Measurements from ENCODE around the gene TMEM147. TPM values are rescaled to one million over a fixed set of nuclear protein-coding genes. Genes with fewer than 3 reads are reported as not detected.

Gene TMEM147
- total and polyA plus RNA-seq, 2 of the 13 experiments (the other 11 are each of a cell fraction or from before 2014, with no cell fraction given), result 141 to 176 TPM

DNA sequence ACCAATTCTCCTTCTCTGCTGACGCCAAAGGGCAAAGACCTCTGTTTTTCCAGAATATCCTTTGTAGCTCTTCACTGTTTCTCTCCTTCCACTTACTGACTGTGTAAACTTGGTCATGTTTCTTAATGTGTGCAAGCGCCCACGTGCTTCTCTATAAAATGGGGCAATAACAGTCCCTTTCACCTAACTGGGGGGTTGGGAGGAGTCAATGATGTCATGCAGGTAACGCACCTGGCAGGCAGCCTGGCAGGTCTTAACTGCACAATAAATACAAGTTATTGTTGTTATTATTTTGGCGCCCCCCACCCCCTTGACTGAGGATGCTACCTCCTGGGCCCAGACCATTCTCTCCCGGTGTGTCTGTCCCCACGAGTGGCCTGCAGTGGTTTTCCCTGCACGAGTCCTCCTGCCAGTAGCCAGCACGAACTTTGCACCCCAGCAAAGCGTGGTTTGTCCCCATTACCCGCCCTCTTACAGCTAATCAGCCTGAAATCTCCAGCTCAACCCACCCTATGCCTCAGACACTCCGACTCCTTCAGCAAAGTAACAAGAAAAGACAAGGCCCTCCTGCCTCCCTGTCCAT lies 22.6 kb upstream of the TMEM147 start:
- intact Hi-C loops (cut with micrococcal nuclease; ENCODE audit: unreplicated experiment) (no loop called here), in situ Hi-C loops (cut with HindIII; ENCODE audit: extremely low pct_ligation_motif_present, low pct_unique_long_range_greater_than_20kb) (no loop called here)
- H3K36me3 ChIP-seq (replicated peaks in 1 of 2; ENCODE audit: control insufficient read depth in 1 of 2, insufficient read depth in 2 of 2, low read length in 2 of 2), result no peaks in the 10 kb centered on the region
- ChIA-PET POLR2A (interaction anchor here (1.5 kb wide), 1 partner anchor 12 kb away, joined by 3 read pairs; no protein-coding TSS in a partner anchor), CTCF (ENCODE audit: low intra/inter-chr PET ratio, low total read pairs) (no interaction called here)
- DNase-seq (ENCODE audit: low spot score), result no peak
- no peaks in the 10 kb centered on the region for H3K79me2 ChIP-seq (ENCODE audit: insufficient read depth, low read length)
- no peak overlapping the region for H2AFZ ChIP-seq (ENCODE audit: low read length)
- no peak for ATAC-seq
- no peaks in the 10 kb centered on the region for H3K9me3 ChIP-seq (ENCODE audit: low read length)
- TF ChIP-seq ZNF790 (CRISPR knock-in tag; IDR thresholded peaks at IDR 0.05; ENCODE audit: borderline replicate concordance), result no peak
- 0 out of 2 replicates have a peak, but pooled peaks have one; percentile 13 for TF ChIP-seq HNF4A (CRISPR knock-in tag; IDR thresholded peaks at IDR 0.05)
- TF ChIP-seq ATF7 (IDR thresholded peaks at IDR 0.05), result peak; percentile 37; the same call in 1 of the 2 replicates
- no peak for TF ChIP-seq ATF7 (CRISPR knock-in tag; IDR thresholded peaks at IDR 0.05)
- TF ChIP-seq ZNF629 (CRISPR knock-in tag; conservative IDR thresholded peaks at IDR 0.05), result 0 out of 2 replicates have a peak, but pooled peaks have one; percentile 14
- 3% methylated on average over 11 of the region's 12 CpGs for WGBS (ENCODE audit: low lambda C conversion rate)
- no peak for FAIRE-seq
- H3K4me1 ChIP-seq (ENCODE audit: insufficient read depth, low read length), result peaks cover 23% of the 10 kb centered on the region
- H3K4me2 ChIP-seq (ENCODE audit: low read depth, low read length), result peak overlapping the region; percentile 6
- no peak overlapping the region for H3K9ac ChIP-seq (ENCODE audit: insufficient read depth, low read depth, low read length)
- BruUV-seq (replicated peaks), result no TSS peak
- no peak overlapping the region for H3K4me3 ChIP-seq (replicated peaks in 1 of 3; ENCODE audit: insufficient read depth in 1 of 3, low read depth in 2 of 3, low read length in 3 of 3)
- H3K27ac ChIP-seq (ENCODE audit: extremely low read length, insufficient read depth, low read length), result no peak overlapping the region
- no peaks in the 10 kb centered on the region for H4K20me1 ChIP-seq (ENCODE audit: insufficient read depth, low read length)
- H3K27me3 ChIP-seq (ENCODE audit: control insufficient read depth in 1 of 2, insufficient read depth in 2 of 2, low read length in 2 of 2), result peaks cover 4 to 35% of the 10 kb centered on the region in 2 experiments

DNA sequence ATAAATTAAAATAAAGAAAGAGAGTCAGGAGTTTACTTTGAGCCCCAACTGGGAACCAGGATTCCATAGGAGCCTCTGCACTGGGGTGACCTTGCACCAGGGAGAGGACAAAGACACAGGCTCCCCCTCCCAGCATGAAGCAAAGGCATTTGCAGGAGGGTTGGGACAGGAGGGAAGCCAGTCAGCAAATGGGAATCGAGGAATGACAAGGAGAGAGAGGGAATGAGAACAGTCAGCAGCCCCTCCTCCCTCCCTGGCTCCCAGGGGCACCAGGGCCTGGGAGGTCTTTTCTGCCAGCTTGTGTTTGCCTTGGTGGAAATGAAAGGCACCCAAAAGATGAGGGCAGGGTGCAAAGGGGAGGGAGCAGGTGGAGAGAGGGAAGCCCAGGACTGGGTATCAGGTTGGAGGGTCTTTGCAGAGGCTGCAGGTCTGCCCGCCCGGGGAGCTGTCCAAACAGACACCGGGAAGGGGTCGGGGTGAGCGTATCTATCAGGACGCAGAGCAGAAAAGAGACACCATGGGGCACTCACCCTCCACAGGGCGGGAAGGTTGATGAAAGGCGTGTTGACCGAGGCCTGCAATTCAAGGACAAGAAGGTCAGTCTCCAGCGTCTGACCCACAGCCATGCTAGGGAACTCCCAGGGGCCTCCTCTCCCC lies 21.1 kb upstream of the TMEM147 start:
- BruUV-seq (replicated peaks), result no TSS peak
- ATAC-seq (peak; percentile 60), DNase-seq (ENCODE audit: low spot score) (no peak), FAIRE-seq (no peak)
- H3K36me3 ChIP-seq (replicated peaks in 1 of 2; ENCODE audit: control insufficient read depth in 1 of 2, insufficient read depth in 2 of 2, low read length in 2 of 2), result no peaks in the 10 kb centered on the region
- H3K27me3 ChIP-seq (ENCODE audit: control insufficient read depth in 1 of 2, insufficient read depth in 2 of 2, low read length in 2 of 2), result peaks cover 6 to 42% of the 10 kb centered on the region in 2 experiments
- no peaks in the 10 kb centered on the region for H3K79me2 ChIP-seq (ENCODE audit: insufficient read depth, low read length)
- TF ChIP-seq, protein P1, sequence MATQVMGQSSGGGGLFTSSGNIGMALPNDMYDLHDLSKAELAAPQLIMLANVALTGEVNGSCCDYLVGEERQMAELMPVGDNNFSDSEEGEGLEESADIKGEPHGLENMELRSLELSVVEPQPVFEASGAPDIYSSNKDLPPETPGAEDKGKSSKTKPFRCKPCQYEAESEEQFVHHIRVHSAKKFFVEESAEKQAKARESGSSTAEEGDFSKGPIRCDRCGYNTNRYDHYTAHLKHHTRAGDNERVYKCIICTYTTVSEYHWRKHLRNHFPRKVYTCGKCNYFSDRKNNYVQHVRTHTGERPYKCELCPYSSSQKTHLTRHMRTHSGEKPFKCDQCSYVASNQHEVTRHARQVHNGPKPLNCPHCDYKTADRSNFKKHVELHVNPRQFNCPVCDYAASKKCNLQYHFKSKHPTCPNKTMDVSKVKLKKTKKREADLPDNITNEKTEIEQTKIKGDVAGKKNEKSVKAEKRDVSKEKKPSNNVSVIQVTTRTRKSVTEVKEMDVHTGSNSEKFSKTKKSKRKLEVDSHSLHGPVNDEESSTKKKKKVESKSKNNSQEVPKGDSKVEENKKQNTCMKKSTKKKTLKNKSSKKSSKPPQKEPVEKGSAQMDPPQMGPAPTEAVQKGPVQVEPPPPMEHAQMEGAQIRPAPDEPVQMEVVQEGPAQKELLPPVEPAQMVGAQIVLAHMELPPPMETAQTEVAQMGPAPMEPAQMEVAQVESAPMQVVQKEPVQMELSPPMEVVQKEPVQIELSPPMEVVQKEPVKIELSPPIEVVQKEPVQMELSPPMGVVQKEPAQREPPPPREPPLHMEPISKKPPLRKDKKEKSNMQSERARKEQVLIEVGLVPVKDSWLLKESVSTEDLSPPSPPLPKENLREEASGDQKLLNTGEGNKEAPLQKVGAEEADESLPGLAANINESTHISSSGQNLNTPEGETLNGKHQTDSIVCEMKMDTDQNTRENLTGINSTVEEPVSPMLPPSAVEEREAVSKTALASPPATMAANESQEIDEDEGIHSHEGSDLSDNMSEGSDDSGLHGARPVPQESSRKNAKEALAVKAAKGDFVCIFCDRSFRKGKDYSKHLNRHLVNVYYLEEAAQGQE (IDR thresholded peaks at IDR 0.05; ENCODE audit: borderline replicate concordance in 1 of 2, low read depth in 1 of 2, low read length in 2 of 2), result peak; percentile 10 to 78; a peak in 3 of 4 replicates
- no peak for TF ChIP-seq FOXK2 (IDR thresholded peaks at IDR 0.05)
- TF ChIP-seq KAT7 (CRISPR knock-in tag; IDR thresholded peaks at IDR 0.05; ENCODE audit: borderline replicate concordance), result no peak
- no peaks in the 10 kb centered on the region for H3K9me3 ChIP-seq (ENCODE audit: low read length)
- ChIA-PET POLR2A (interaction anchor here (1.5 kb wide), 1 partner anchor 14 kb away, joined by 3 read pairs; no protein-coding TSS in a partner anchor), CTCF (ENCODE audit: low intra/inter-chr PET ratio, low total read pairs) (no interaction called here)
- H3K4me1 ChIP-seq (ENCODE audit: insufficient read depth, low read length), result peaks cover 23% of the 10 kb centered on the region
- no peak overlapping the region for H3K27ac ChIP-seq (ENCODE audit: extremely low read length, insufficient read depth, low read length)
- no peak overlapping the region for H2AFZ ChIP-seq (ENCODE audit: low read length)
- no peaks in the 10 kb centered on the region for H4K20me1 ChIP-seq (ENCODE audit: insufficient read depth, low read length)
- H3K4me3 ChIP-seq (replicated peaks in 1 of 3; ENCODE audit: insufficient read depth in 1 of 3, low read depth in 2 of 3, low read length in 3 of 3), result no peak overlapping the region
- H3K9ac ChIP-seq (ENCODE audit: insufficient read depth, low read depth, low read length), result no peak overlapping the region
- WGBS (ENCODE audit: low lambda C conversion rate), result 2% methylated on average over 7 of the region's 11 CpGs
- no peak overlapping the region; the same call in 1 of the 2 replicates for H3K4me2 ChIP-seq (ENCODE audit: low read depth, low read length)
- in situ Hi-C loops (cut with HindIII; ENCODE audit: extremely low pct_ligation_motif_present, low pct_unique_long_range_greater_than_20kb), result no loop called here
- intact Hi-C loops (cut with micrococcal nuclease; ENCODE audit: unreplicated experiment), result no loop called here

Data from HepG2 (cell line).